Measurements from ENCODE around the gene TMEM38B.

DNA sequence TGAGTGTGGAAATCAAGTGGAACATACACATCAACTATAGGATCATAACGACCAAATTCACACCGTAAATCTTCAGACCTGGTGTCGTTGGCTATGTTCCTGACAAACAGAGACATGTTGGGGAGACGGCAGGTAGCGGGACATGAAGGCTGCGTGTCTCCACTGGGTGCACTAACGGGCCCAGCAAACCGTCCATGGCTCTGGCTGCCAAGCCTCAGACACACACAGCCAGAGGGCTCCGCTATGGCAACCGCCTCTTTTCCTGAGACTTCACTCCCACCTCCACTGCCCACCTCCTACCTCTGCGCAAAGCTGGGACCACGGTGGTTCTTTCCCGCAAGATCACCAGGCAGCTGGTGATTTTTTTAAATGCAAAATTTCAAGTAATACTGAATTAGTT lies 16.3 kb downstream of the TMEM38B start:
- TF ChIP-seq, protein P1, sequence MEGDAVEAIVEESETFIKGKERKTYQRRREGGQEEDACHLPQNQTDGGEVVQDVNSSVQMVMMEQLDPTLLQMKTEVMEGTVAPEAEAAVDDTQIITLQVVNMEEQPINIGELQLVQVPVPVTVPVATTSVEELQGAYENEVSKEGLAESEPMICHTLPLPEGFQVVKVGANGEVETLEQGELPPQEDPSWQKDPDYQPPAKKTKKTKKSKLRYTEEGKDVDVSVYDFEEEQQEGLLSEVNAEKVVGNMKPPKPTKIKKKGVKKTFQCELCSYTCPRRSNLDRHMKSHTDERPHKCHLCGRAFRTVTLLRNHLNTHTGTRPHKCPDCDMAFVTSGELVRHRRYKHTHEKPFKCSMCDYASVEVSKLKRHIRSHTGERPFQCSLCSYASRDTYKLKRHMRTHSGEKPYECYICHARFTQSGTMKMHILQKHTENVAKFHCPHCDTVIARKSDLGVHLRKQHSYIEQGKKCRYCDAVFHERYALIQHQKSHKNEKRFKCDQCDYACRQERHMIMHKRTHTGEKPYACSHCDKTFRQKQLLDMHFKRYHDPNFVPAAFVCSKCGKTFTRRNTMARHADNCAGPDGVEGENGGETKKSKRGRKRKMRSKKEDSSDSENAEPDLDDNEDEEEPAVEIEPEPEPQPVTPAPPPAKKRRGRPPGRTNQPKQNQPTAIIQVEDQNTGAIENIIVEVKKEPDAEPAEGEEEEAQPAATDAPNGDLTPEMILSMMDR (conservative IDR thresholded peaks at IDR 0.05), result no peak
- no peak for TF ChIP-seq EZH2 (IDR thresholded peaks at IDR 0.05; ENCODE audit: low read depth)

Data from PC-9 (cell line).